ENCODE results near the gene ZDHHC11B. TPM values are rescaled to one million over a fixed set of nuclear protein-coding genes. Genes with fewer than 3 reads are reported as not detected.
A peak's percentile ranks its signal among the peaks of the same experiment; 100 is the strongest.

ZDHHC11B gene
- total and polyA plus RNA-seq, 2 donors from 2014 or later = 4.4 to 5.4 TPM

DNA sequence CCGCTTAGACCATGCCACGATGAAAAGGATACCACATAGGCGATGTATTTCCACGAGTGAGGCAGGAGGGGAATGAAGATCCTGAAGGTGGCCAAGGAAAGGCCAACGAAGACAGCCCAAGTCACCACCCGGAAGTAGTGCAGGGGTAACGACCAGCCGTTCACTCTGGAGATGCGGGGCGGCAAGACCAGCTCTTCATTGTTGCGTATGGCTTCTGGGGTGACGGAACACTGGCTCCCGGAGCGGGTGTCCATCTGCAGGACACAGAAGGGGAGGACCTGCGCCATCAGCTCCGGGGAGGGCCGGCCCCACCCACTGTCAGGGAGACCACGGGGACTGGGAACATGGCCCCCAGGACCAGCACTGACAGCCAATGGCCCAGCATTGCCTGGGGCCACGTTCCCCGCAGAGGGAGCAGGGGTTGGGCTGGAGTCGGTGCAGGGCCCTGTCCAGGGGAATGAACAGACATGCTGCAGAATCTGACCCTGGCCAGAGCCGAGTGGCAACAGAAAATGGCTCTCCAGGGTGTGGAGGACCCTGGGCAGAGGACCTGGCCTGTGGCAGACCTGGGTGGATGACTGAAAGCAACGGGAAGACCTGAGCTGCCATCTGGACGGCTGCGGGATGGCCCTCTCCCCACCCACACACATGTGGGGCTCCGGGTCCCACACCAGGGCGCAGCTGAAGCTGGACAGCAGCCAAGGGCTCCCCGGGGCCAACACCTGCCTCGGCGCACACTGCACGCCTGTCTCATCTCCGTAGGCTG is 17.7 kb downstream of the ZDHHC11B start:
- intact Hi-C loops (cut with DNase I) = no loop called here
- Histone ChIP-seq H3K27me3 (ENCODE audit: control insufficient read depth, insufficient read depth, low read length) (no peaks in the 10 kb centered on the region), H3K36me3 (ENCODE audit: control insufficient read depth in 2 of 3, insufficient read depth in 3 of 3, low read length in 3 of 3) (no peaks in the 10 kb centered on the region), H3K9me3 (ENCODE audit: control insufficient read depth in 2 of 3, insufficient read depth in 1 of 3, low read length in 3 of 3) (no peaks in the 10 kb centered on the region), H3K4me1 (ENCODE audit: control insufficient read depth in 2 of 3, insufficient read depth in 2 of 3, low read depth in 1 of 3, low read length in 3 of 3) (no peaks in the 10 kb centered on the region), H3K27ac (ENCODE audit: low read depth in 2 of 2, low read length in 2 of 2) (no peak overlapping the region), H3K4me3 (ENCODE audit: low read length in 3 of 3) (no peak overlapping the region), H3K9ac (ENCODE audit: low read length in 3 of 3) (no peak overlapping the region)
- TF ChIP-seq, protein P1, sequence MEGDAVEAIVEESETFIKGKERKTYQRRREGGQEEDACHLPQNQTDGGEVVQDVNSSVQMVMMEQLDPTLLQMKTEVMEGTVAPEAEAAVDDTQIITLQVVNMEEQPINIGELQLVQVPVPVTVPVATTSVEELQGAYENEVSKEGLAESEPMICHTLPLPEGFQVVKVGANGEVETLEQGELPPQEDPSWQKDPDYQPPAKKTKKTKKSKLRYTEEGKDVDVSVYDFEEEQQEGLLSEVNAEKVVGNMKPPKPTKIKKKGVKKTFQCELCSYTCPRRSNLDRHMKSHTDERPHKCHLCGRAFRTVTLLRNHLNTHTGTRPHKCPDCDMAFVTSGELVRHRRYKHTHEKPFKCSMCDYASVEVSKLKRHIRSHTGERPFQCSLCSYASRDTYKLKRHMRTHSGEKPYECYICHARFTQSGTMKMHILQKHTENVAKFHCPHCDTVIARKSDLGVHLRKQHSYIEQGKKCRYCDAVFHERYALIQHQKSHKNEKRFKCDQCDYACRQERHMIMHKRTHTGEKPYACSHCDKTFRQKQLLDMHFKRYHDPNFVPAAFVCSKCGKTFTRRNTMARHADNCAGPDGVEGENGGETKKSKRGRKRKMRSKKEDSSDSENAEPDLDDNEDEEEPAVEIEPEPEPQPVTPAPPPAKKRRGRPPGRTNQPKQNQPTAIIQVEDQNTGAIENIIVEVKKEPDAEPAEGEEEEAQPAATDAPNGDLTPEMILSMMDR (IDR thresholded peaks at IDR 0.05; ENCODE audit: borderline replicate concordance, extremely low read depth, insufficient read depth) = no peak
- FAIRE-seq (no peak), DNase-seq (peak in 1 of 5 donors; percentile 84)

- FAIRE-seq = no peak
- no peaks in the 10 kb centered on the region for H3K36me3 ChIP-seq (ENCODE audit: control insufficient read depth in 2 of 3, insufficient read depth in 3 of 3, low read length in 3 of 3)
- intact Hi-C loops (cut with DNase I) = no loop called here
- no peaks in the 10 kb centered on the region for H3K9me3 ChIP-seq (ENCODE audit: control insufficient read depth in 2 of 3, insufficient read depth in 1 of 3, low read length in 3 of 3)
- H3K27me3 ChIP-seq (ENCODE audit: control insufficient read depth, insufficient read depth, low read length) = no peaks in the 10 kb centered on the region
- peak in 1 of 5 donors; percentile 83 for DNase-seq
- TF ChIP-seq, protein P1 (IDR thresholded peaks at IDR 0.05; ENCODE audit: borderline replicate concordance, extremely low read depth, insufficient read depth) = no peak
- H3K9ac ChIP-seq (ENCODE audit: low read length in 3 of 3) = no peak overlapping the region
- no peaks in the 10 kb centered on the region for H3K4me1 ChIP-seq (ENCODE audit: control insufficient read depth in 2 of 3, insufficient read depth in 2 of 3, low read depth in 1 of 3, low read length in 3 of 3)
- H3K27ac ChIP-seq (ENCODE audit: low read depth in 2 of 2, low read length in 2 of 2) = no peak overlapping the region
- no peak overlapping the region for H3K4me3 ChIP-seq (ENCODE audit: low read length in 3 of 3)
These were observed 18.4 kb downstream of the ZDHHC11B start for GRCh38 chr5:765948-766631.

DNA sequence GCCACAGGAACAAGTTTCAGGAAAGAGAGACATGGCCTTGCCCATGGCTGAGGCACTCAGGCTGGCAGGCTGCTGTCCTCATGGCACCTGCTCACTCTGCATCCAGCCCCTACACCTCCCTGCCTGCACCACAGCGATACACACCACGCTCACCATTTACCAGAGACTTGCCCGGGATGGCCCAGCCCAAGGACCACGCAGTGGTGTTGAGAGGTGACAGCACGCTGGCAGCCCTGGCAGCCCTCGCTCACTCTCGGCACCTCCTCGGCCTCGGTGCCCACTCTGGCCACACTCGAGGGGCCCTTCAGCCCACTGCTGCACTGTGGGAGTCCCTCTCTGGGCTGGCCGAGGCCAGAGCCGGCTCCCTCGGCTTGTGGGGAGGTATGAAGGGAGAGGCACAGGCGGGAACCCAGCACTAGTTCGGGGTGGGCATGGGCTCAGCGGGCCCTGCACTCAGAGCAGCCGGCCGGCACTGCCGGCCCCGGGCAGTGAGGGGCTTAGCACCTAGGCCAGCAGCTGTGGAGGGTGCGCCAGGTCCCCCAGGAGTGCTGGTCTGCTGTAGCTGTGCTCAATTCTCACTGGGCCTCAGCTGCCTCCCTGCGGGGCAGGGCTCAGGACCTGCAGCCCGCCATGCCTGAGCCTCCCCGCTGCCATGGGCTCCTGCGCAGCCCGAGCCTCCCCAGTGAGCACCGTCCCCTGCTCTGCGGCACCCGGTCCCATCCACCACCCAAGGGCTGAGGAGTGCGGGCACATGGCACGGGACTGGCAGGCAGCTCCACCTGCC is 20.3 kb downstream of the ZDHHC11B start:
- TF ChIP-seq, protein P1 (IDR thresholded peaks at IDR 0.05; ENCODE audit: borderline replicate concordance, extremely low read depth, insufficient read depth) = no peak
- FAIRE-seq (no peak), DNase-seq (peak in 2 of 5 donors; percentile 8 to 85)
- H3K4me1 ChIP-seq (ENCODE audit: control insufficient read depth in 2 of 3, insufficient read depth in 2 of 3, low read depth in 1 of 3, low read length in 3 of 3) = peaks cover 0 to 2% (median 0%) of the 10 kb centered on the region in 3 donors
- no peak overlapping the region for H3K9ac ChIP-seq (ENCODE audit: low read length in 3 of 3)
- H3K27ac ChIP-seq (ENCODE audit: low read depth in 2 of 2, low read length in 2 of 2) = no peak overlapping the region
- no peaks in the 10 kb centered on the region for H3K9me3 ChIP-seq (ENCODE audit: control insufficient read depth in 2 of 3, insufficient read depth in 1 of 3, low read length in 3 of 3)
- no peaks in the 10 kb centered on the region for H3K27me3 ChIP-seq (ENCODE audit: control insufficient read depth, insufficient read depth, low read length)
- no peaks in the 10 kb centered on the region for H3K36me3 ChIP-seq (ENCODE audit: control insufficient read depth in 2 of 3, insufficient read depth in 3 of 3, low read length in 3 of 3)
- H3K4me3 ChIP-seq (ENCODE audit: low read length in 3 of 3) = no peak overlapping the region
- intact Hi-C loops (cut with DNase I) = no loop called here
